ENCODE data around the gene CACFD1. TPM values are rescaled to one million over a fixed set of nuclear protein-coding genes. Genes with fewer than 3 reads are reported as not detected.

Gene CACFD1
- total RNA-seq, 1 experiment from 2014 or later, result 2.7 TPM

- no peak for DNase-seq (ENCODE audit: extremely low read depth, low read depth)
Measured at GRCh38 chr9:133461975-133462374, 2.2 kb downstream of the CACFD1 start.

- no peak for DNase-seq (ENCODE audit: extremely low read depth, low read depth)
Measured at GRCh38 chr9:133463234-133463863, 3.6 kb downstream of the CACFD1 start.

GRCh38 chr9:133463864-133464615 is 4.3 kb downstream of the CACFD1 start:
- DNase-seq (ENCODE audit: extremely low read depth, low read depth), result no peak

- no peak for DNase-seq (ENCODE audit: extremely low read depth, low read depth)
Measured at GRCh38 chr9:133464638-133465037, 4.9 kb downstream of the CACFD1 start.

GRCh38 chr9:133465984-133466383 is 6.2 kb downstream of the CACFD1 start:
- no peak for DNase-seq (ENCODE audit: extremely low read depth, low read depth)

DNA sequence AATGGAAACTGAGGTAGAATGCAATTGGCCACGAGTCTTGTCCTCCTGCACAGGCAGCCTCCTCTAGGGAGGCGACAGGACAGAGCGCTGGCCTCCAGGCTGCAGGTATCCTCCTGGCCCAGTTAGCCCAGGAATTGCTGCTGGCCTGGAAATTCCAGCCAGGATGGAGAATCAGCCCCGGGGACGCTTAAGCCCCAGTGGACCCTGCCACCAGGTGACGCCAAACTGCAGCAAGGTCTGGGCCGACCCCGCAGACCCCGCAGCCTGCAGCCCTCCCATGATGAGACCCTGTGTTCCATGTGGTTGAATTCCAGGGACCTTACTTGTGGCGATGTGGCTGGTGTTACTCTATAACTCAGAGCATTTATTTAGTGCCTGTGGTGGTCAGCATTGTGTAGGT is 7.3 kb downstream of the CACFD1 start:
- DNase-seq (ENCODE audit: extremely low read depth, low read depth), result no peak

DNA sequence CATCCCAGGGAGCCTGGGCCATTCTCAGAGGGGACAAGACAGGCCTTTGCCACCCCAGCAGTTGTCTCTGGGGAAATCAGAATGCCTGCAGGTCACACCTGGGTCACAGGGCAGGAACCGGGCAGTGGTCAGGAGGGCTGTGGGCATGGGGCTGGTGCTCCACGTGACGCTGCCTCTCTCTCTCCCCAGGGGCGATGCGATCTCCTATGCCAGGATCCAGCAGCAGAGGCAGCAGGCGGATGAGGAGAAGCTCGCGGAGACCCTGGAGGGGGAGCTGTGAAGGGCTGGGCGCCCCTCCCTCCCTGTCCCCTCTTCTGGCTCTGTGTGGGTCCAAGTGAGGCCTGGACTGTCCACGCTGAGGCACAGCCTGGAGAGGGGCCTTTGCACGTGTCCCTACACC is 8.6 kb downstream of the CACFD1 start:
- DNase-seq (ENCODE audit: extremely low read depth, low read depth), result no peak

DNA sequence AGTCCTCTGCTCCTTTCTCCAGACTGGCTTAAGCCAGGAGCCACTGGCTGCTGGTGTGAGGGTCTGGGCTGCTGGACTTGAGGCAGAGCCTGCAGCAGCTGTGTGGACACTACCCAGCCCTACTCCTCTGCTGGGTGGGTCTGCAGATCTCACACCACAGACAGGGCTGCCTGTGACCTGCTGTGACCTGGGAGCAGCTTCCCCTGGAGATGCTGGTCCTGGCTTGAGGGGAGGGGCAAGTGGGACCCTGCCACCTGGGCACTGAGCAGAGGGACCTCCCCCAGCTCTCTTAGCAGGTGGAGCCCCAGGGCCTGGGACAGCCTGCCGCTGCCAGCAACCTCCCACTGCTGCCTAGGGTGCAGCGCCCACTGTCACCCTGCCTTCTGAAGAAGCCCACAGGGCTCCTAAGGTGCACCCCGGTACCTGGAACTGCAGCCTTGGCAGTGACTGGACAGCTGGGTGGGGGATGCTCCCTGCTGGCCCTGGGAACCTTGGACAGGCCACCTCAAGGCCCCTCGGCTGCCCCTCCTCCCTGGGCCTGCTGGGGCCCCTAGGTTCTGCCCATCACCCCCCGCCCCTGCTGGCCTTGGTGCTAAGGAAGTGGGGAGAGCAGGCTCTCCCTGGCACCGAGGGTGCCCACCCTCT is 9.1 kb downstream of the CACFD1 start:
- no peak for DNase-seq (ENCODE audit: extremely low read depth, low read depth)

GRCh38 chr9:133470427-133470924 is 10.7 kb downstream of the CACFD1 start:
- DNase-seq (ENCODE audit: extremely low read depth, low read depth), result no peak

- DNase-seq (ENCODE audit: extremely low read depth, low read depth), result no peak
Measured at GRCh38 chr9:133470988-133471387, 11.2 kb downstream of the CACFD1 start.

DNA sequence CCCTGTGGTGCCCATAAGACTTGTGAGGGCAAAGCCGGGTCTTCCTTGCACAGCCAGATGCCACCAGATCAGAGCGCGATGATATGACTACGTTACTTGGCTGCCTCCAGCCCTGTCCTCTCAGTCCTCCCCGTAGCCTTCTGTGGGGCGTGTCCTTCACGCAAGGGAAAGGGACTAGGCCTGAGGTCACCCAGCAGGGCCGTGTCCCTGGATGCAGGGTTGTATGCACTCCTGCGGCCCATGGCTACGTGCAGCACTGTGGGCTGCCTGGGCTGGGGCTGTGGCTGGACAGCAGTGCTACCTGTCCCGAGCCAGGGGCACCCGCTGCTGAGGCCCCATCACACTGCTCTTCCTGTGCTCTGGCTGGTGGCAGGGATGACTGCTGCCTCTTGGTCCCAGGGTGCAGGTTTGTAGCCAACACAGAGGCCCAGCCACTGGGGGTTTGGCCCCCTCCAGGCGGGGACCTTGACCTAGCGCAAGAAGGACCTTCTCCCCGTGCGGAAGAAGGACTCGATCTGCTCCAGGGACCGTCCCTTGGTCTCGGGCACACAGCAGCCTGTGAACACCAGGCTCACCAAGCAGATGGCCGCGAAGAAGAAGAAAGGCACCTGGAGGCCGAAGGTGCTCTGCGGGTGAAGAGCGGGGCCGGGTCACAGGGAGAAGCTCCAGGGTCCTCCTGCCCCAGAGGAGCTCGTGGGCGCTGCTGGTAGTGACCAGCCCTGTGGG is 11.9 kb downstream of the CACFD1 start:
- no peak for DNase-seq (ENCODE audit: extremely low read depth, low read depth)

GRCh38 chr9:133472277-133472645 is 12.5 kb downstream of the CACFD1 start:
- DNase-seq (ENCODE audit: extremely low read depth, low read depth), result no peak

- DNase-seq (ENCODE audit: extremely low read depth, low read depth), result no peak
Measured at GRCh38 chr9:133472753-133473378, 13.1 kb downstream of the CACFD1 start.

GRCh38 chr9:133473743-133474142 is 14.0 kb downstream of the CACFD1 start:
- no peak for DNase-seq (ENCODE audit: extremely low read depth, low read depth)

- DNase-seq (ENCODE audit: extremely low read depth, low read depth), result no peak
Measured at GRCh38 chr9:133474215-133474614, 14.4 kb downstream of the CACFD1 start.

DNA sequence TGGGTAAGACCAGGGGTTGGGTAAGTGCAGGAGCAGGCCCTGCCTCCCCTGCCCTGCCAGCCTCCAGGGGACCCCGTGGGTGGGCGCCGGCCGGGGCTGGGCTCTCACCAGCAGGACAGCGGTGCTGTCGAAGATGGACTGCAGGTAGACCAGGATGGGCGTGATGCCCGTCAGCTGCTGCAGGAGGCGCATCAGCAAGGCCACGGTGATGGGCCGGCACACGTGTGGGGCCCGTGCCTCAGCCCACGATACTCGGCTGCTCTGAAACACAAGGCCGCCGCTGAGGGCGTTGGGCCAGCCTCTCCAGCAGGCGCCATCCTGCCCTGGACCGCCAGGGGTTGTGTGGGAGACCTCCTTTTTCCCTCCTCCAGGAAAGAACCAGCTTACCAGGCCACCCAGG is 15.1 kb downstream of the CACFD1 start:
- DNase-seq (ENCODE audit: extremely low read depth, low read depth), result no peak

DNA sequence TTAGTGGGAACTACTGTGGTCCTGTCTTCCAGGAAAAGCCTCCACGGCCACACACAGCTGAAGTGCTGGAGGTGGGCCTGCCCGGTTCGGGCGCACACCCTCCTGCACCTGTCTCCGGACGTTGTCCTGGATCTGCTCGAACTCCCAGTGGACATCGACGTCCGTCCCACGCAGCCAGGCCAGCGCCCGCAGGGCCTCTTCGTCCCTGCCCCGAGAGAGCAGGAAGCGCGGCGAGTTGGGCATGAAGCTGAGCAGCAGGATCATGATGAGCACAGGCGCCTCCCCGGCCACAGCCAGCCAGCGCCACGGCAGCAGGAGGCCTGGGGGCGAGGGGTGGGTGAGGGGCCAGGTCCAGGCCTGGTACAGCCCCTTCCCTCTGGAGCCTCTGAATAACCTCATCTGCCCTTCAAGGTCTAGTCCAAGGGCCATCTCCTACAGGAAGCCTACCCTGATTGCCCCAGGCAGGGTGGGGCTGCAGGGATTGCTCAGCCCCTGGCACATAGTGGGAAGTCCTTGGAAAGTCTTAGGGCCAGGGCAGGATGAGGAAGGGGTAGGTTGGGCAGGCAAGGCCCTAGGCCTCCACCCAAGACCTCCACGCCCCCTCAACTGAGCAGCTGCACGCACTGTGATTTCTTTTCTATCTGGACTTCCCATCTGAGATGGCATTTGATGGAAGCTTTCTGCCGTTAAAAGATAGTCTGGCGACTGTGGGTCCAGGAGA is 15.7 kb downstream of the CACFD1 start:
- DNase-seq (ENCODE audit: extremely low read depth, low read depth), result no peak

- DNase-seq (ENCODE audit: extremely low read depth, low read depth), result no peak
Measured at GRCh38 chr9:133476036-133476931, 16.5 kb downstream of the CACFD1 start.

- DNase-seq (ENCODE audit: extremely low read depth, low read depth), result no peak
Measured at GRCh38 chr9:133476941-133477340, 17.2 kb downstream of the CACFD1 start.

Data from NCI-H460 (cell line).